Loucy (cell line): ENCODE measurements around the gene MRPS6.

Experiments used
- EZH2phosphoT487 ChIP-seq: fragments of 200-600 bp; IDR thresholded peaks from 2 replicates; pipeline ENCODE4 v1.6.1; 2018; ENCODE audit warnings: antibody characterized with exemption, mild to moderate bottlenecking, moderate library complexity, borderline replicate concordance
- TF ChIP-seq, protein P1 (sequence below): fragments of 200-600 bp; sonication (generic); conservative IDR thresholded peaks from 2 replicates; pipeline ENCODE4 v1.5.1; 2014; ENCODE audit warnings: mild to moderate bottlenecking, antibody characterized with exemption, low read length

DNA sequence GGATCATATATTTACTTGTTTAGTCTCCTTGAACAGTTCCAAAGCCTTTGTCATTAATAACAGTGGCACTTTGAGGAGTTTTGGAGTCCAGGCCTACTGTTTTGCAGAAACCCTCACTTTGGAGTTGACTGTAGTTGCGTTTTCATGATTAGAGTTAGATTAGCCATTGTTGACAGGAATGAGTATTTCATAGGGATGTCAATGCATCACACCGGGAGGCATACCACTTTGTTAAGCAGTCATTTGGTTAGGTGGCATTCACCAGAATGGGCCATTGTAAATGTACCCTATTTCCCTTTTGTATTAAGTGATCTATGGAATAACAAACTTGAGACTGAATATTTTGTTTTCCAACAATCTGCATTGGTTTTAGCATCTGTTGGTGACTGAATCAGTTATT lies 11.8 kb downstream of the MRPS6 start:
- TF ChIP-seq, protein P1, sequence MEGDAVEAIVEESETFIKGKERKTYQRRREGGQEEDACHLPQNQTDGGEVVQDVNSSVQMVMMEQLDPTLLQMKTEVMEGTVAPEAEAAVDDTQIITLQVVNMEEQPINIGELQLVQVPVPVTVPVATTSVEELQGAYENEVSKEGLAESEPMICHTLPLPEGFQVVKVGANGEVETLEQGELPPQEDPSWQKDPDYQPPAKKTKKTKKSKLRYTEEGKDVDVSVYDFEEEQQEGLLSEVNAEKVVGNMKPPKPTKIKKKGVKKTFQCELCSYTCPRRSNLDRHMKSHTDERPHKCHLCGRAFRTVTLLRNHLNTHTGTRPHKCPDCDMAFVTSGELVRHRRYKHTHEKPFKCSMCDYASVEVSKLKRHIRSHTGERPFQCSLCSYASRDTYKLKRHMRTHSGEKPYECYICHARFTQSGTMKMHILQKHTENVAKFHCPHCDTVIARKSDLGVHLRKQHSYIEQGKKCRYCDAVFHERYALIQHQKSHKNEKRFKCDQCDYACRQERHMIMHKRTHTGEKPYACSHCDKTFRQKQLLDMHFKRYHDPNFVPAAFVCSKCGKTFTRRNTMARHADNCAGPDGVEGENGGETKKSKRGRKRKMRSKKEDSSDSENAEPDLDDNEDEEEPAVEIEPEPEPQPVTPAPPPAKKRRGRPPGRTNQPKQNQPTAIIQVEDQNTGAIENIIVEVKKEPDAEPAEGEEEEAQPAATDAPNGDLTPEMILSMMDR = no peak
- TF ChIP-seq EZH2phosphoT487 = no peak
